K562 (cell line): Measurements from ENCODE around the gene ERVH48-1. TPM values are rescaled to one million over a fixed set of nuclear protein-coding genes. Genes with fewer than 3 reads are reported as not detected.

Experiments
- CBFA2T3 ChIP-seq: fragments of 450-650 bp; IDR thresholded peaks from 2 replicates; pipeline ENCODE4 v1.6.1; 2017
- ESRRA ChIP-seq: fragments of 450-650 bp; IDR thresholded peaks from 2 replicates; pipeline ENCODE4 v1.6.1; 2014; ENCODE audit warnings: low read depth, mild to moderate bottlenecking, moderate library complexity, borderline replicate concordance
- ETV1 ChIP-seq: fragments of 450-650 bp; conservative IDR thresholded peaks from 2 replicates; pipeline ENCODE4 v1.6.1; 2016; ENCODE audit warnings: missing genetic modification characterization, control low read depth, low read depth, missing compliant biosample characterization
- ETV5 ChIP-seq: sonication (generic); formaldehyde crosslinking; IDR thresholded peaks from 2 replicates; pipeline ENCODE4 v1.4.0; 2020; ENCODE audit warnings: low read depth, mild to moderate bottlenecking, missing genetic modification reagents
- NUFIP1 ChIP-seq: fragments of 450-650 bp; IDR thresholded peaks from 2 replicates; pipeline ENCODE4 v1.6.1; 2018; ENCODE audit not compliant: partially characterized antibody
- POLR2A ChIP-seq: fragments of 450-650 bp; conservative IDR thresholded peaks from 2 replicates; pipeline ENCODE4 v1.6.1; 2016
- SPI1 ChIP-seq: IDR thresholded peaks from 2 replicates; pipeline ENCODE4 v1.6.1; 2011; ENCODE audit warnings: low read depth, low read length, control low read depth, borderline replicate concordance
- YBX1 ChIP-seq: fragments of 450-650 bp; IDR thresholded peaks from 2 replicates; pipeline ENCODE4 v1.7.1; 2016; ENCODE audit warnings: mild to moderate bottlenecking
- ZNF584 ChIP-seq: fragments of 200-800 bp; sonication (Bioruptor generic); IDR thresholded peaks from 2 replicates; pipeline ENCODE4 v1.6.1; 2016; ENCODE audit warnings: low read depth, mild to moderate bottlenecking, missing genetic modification characterization, missing compliant biosample characterization
- polyA plus RNA-seq, 8 experiments: library from polyadenylated mRNA; depleted of rRNA in 4 of 8; stranded (reverse) in 5 of 8; unstranded in 3 of 8; fragments of >200 nt; fragmentation: Nextera tagmentation in 2 of 8; fragmentation: Illumina TruSeq in 1 of 8; extraction: Ambion mirVana in 2 of 8; extraction: Trizol in 1 of 8; gene quantifications; 2 replicates each; pipeline versions ENCODE4 v1.2.1 to v1.2.3, GENCODE V29; 2011 to 2014; ENCODE audit warnings: inconsistent platforms in 1 of 8, missing spikeins in 1 of 8
- total RNA-seq, 7 experiments: library from RNA; depleted of rRNA in 6 of 7; stranded (reverse); fragments of >200 nt in 6 of 7; fragmentation: Illumina TruSeq in 2 of 7; extraction: Trizol in 2 of 7; gene quantifications; 2 replicates each; pipeline versions ENCODE4 v1.2.1 to v1.2.3, GENCODE V29; 2011 to 2021; ENCODE audit warnings: low replicate concordance in 1 of 7
- TF ChIP-seq, protein P1 (sequence below): fragments of 450-650 bp; IDR thresholded peaks from 2 replicates; pipeline ENCODE4 v1.6.1; 2014; ENCODE audit warnings: low read depth, mild to moderate bottlenecking, moderate library complexity, borderline replicate concordance
- TF ChIP-seq, protein P2 (sequence below): fragments of 450-650 bp; IDR thresholded peaks from 2 replicates; pipeline ENCODE4 v1.7.1; 2018; ENCODE audit warnings: mild to moderate bottlenecking, low read depth; ENCODE audit not compliant: partially characterized antibody
- TF ChIP-seq, protein P3 (sequence below): fragments of 450-650 bp; formaldehyde crosslinking; IDR thresholded peaks from 2 replicates; pipeline ENCODE4 v1.4.0; 2020; ENCODE audit warnings: mild to moderate bottlenecking, moderate library complexity
- TF ChIP-seq, protein P4 (sequence below): fragments of 150-350 bp; IDR thresholded peaks from 2 replicates; pipeline ENCODE4 v1.6.1; 2014; ENCODE audit warnings: low read depth, mild to moderate bottlenecking, low read length, borderline replicate concordance

ERVH48-1 gene
- total and polyA plus RNA-seq, 9 of the 15 experiments (the other 6 are each of a cell fraction or from before 2014, with no cell fraction given) = 0.08 to 0.49 (median 0.16) TPM; not detected in 3

DNA sequence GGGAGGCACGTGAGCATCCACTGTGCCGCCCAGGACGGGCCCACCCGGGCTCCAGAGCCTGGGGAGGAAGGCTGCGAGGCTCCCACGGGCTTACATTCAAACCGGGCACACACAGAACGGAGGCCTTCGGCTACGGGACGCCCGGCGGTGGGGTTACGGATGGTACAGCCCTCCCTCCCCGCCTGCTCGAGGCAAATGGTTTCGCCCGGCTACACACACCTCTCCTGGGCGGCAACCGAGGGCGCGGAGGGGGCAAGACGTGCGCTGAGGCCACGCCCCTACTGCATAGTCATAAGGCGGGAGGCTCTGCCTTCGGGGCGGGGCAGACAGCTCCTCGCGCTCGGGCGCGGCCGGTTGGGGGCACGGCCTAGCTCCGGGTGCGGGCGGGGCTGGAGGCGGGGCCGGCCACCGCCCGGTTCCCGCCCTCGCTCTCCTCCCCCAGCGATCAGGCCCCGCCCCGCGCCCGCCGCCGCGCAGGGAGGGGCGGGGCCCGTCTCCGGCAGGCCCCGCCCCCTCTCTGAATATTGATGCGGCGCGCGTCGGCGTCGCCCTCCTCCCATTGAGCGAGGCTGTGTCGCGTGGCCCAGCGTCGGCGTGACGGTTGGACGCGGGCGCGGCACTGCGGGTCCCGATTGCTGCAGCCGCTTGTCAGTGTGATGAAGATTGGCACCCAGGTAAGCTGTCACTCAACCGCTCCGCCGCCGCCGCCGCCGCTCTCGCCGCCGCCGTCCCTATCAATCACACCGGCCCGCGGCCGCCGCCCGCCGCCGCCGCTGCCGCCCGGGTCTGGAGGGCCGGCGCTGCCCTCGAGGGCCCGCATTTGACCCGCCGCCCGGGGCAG, 48.8 kb upstream of the ERVH48-1 start, which contains the start of gene PKNOX1 (continued):
- TF ChIP-seq, protein P1, sequence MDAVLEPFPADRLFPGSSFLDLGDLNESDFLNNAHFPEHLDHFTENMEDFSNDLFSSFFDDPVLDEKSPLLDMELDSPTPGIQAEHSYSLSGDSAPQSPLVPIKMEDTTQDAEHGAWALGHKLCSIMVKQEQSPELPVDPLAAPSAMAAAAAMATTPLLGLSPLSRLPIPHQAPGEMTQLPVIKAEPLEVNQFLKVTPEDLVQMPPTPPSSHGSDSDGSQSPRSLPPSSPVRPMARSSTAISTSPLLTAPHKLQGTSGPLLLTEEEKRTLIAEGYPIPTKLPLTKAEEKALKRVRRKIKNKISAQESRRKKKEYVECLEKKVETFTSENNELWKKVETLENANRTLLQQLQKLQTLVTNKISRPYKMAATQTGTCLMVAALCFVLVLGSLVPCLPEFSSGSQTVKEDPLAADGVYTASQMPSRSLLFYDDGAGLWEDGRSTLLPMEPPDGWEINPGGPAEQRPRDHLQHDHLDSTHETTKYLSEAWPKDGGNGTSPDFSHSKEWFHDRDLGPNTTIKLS = 0 out of 2 replicates have a peak, but pooled peaks have one; percentile 20
- no peak; the same call in 1 of the 2 replicates for TF ChIP-seq POLR2A
- TF ChIP-seq ETV5 = 0 out of 2 replicates have a peak, but pooled peaks have one; percentile 38
- TF ChIP-seq ESRRA = peak; percentile 30; the same call in 1 of the 2 replicates
- TF ChIP-seq, protein P2, sequence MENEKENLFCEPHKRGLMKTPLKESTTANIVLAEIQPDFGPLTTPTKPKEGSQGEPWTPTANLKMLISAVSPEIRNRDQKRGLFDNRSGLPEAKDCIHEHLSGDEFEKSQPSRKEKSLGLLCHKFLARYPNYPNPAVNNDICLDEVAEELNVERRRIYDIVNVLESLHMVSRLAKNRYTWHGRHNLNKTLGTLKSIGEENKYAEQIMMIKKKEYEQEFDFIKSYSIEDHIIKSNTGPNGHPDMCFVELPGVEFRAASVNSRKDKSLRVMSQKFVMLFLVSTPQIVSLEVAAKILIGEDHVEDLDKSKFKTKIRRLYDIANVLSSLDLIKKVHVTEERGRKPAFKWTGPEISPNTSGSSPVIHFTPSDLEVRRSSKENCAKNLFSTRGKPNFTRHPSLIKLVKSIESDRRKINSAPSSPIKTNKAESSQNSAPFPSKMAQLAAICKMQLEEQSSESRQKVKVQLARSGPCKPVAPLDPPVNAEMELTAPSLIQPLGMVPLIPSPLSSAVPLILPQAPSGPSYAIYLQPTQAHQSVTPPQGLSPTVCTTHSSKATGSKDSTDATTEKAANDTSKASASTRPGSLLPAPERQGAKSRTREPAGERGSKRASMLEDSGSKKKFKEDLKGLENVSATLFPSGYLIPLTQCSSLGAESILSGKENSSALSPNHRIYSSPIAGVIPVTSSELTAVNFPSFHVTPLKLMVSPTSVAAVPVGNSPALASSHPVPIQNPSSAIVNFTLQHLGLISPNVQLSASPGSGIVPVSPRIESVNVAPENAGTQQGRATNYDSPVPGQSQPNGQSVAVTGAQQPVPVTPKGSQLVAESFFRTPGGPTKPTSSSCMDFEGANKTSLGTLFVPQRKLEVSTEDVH = no peak
- TF ChIP-seq YBX1 = no peak
- TF ChIP-seq SPI1 = no peak
- no peak for TF ChIP-seq ZNF584
- TF ChIP-seq, protein P3, sequence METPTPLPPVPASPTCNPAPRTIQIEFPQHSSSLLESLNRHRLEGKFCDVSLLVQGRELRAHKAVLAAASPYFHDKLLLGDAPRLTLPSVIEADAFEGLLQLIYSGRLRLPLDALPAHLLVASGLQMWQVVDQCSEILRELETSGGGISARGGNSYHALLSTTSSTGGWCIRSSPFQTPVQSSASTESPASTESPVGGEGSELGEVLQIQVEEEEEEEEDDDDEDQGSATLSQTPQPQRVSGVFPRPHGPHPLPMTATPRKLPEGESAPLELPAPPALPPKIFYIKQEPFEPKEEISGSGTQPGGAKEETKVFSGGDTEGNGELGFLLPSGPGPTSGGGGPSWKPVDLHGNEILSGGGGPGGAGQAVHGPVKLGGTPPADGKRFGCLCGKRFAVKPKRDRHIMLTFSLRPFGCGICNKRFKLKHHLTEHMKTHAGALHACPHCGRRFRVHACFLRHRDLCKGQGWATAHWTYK (CRISPR knock-in tag) = peak; percentile 92
- peak; percentile 32 for TF ChIP-seq CBFA2T3
- TF ChIP-seq, protein P4, sequence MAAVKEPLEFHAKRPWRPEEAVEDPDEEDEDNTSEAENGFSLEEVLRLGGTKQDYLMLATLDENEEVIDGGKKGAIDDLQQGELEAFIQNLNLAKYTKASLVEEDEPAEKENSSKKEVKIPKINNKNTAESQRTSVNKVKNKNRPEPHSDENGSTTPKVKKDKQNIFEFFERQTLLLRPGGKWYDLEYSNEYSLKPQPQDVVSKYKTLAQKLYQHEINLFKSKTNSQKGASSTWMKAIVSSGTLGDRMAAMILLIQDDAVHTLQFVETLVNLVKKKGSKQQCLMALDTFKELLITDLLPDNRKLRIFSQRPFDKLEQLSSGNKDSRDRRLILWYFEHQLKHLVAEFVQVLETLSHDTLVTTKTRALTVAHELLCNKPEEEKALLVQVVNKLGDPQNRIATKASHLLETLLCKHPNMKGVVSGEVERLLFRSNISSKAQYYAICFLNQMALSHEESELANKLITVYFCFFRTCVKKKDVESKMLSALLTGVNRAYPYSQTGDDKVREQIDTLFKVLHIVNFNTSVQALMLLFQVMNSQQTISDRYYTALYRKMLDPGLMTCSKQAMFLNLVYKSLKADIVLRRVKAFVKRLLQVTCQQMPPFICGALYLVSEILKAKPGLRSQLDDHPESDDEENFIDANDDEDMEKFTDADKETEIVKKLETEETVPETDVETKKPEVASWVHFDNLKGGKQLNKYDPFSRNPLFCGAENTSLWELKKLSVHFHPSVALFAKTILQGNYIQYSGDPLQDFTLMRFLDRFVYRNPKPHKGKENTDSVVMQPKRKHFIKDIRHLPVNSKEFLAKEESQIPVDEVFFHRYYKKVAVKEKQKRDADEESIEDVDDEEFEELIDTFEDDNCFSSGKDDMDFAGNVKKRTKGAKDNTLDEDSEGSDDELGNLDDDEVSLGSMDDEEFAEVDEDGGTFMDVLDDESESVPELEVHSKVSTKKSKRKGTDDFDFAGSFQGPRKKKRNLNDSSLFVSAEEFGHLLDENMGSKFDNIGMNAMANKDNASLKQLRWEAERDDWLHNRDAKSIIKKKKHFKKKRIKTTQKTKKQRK = peak; percentile 24; the same call in 1 of the 2 replicates
- TF ChIP-seq ETV1 (tag) = no peak
- no peak for TF ChIP-seq NUFIP1
